ENCODE data around the gene TRAPPC8. TPM values are rescaled to one million over a fixed set of nuclear protein-coding genes. Genes with fewer than 3 reads are reported as not detected.
"Not testable (repeated sequence)": the region's sequence is repeated elsewhere in the genome, so short reads cannot be mapped to it uniquely, and the experiment has no call there.

TRAPPC8 gene
- total and polyA plus RNA-seq, 2 of the 13 experiments (the other 11 are each of a cell fraction or from before 2014, with no cell fraction given) = 34.6 to 50.8 TPM

DNA sequence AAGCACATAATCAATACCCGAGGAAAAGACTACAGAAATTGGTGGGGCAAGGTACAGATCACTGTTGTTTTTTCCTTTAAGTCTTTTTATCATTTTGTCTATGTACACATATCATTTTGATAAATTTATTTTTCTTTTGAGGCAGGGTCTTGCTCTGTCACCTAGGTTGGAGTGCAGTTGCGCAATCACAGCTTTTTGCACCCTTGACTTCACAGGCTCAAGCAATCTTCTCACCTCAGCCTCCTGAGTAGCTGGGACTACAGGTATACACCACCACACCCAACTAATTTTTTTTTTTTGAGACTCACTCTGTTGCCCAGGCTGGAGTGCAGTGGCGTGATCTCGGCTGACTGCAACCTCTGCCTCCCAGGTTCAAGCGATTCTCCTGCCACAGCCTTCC, 15.9 kb downstream of the TRAPPC8 start:
- H3K79me2 ChIP-seq (ENCODE audit: insufficient read depth, low read length); H3K27ac ChIP-seq (ENCODE audit: extremely low read length, insufficient read depth, low read length); in situ Hi-C loops (cut with HindIII; ENCODE audit: extremely low pct_ligation_motif_present, low pct_unique_long_range_greater_than_20kb); CTCF ChIA-PET (ENCODE audit: low intra/inter-chr PET ratio, low total read pairs); H3K9me3 ChIP-seq (ENCODE audit: low read length); H3K9ac ChIP-seq (ENCODE audit: insufficient read depth, low read depth, low read length); H3K27me3 ChIP-seq (ENCODE audit: control insufficient read depth in 1 of 2, insufficient read depth in 2 of 2, low read length in 2 of 2); ATAC-seq; H4K20me1 ChIP-seq (ENCODE audit: insufficient read depth, low read length); DNase-seq (ENCODE audit: low spot score); POLR2A ChIA-PET; BruUV-seq (replicated peaks); H2AFZ ChIP-seq (ENCODE audit: low read length); H3K4me3 ChIP-seq (replicated peaks in 1 of 3; ENCODE audit: insufficient read depth in 1 of 3, low read depth in 2 of 3, low read length in 3 of 3); FAIRE-seq; H3K4me2 ChIP-seq (ENCODE audit: low read depth, low read length): not testable (repeated sequence)
- WGBS (ENCODE audit: low lambda C conversion rate) = 98% methylated on average over 5 of the region's 5 CpGs
- peaks cover 17% of the 10 kb centered on the region for H3K4me1 ChIP-seq (ENCODE audit: insufficient read depth, low read length)
- H3K36me3 ChIP-seq (replicated peaks in 1 of 2; ENCODE audit: control insufficient read depth in 1 of 2, insufficient read depth in 2 of 2, low read length in 2 of 2) = peaks cover 0 to 40% of the 10 kb centered on the region in 2 experiments; a peak in 2 of 5 replicates
- intact Hi-C loops (cut with micrococcal nuclease; ENCODE audit: unreplicated experiment) = loop anchor here (5.0 kb wide), 1 partner anchor 50 kb away; no protein-coding TSS in a partner anchor
- TF ChIP-seq CEBPB (IDR thresholded peaks at IDR 0.05; ENCODE audit: borderline replicate concordance, low read depth, low read length) = peak; percentile 90
- TF ChIP-seq CEBPG (CRISPR knock-in tag; IDR thresholded peaks at IDR 0.05) = peak; percentile 75

DNA sequence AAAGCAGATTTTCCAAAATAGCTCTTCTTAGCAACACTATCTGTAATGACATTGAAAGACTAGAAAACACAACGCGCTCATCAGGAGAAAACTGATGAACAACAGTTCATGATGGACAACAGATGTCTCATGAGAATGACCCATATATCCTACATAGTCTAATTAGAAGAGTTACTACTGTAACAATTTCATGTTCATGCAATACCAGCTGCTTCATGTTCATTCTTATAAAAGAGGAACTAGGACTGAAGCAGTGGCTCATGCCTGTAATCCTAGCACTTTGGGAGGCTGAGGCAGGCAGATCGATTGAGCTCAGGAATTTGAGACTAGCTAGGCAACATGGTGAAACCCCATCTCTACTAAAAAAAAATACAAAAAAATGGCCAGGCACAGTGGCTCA, 22.7 kb downstream of the TRAPPC8 start:
- Histone ChIP-seq H3K9ac (ENCODE audit: insufficient read depth, low read depth, low read length) (no peak overlapping the region), H3K4me3 (replicated peaks in 1 of 3; ENCODE audit: insufficient read depth in 1 of 3, low read depth in 2 of 3, low read length in 3 of 3) (no peak overlapping the region), H3K27ac (ENCODE audit: extremely low read length, insufficient read depth, low read length) (no peak overlapping the region), H4K20me1 (ENCODE audit: insufficient read depth, low read length) (no peaks in the 10 kb centered on the region), H3K36me3 (replicated peaks in 1 of 2; ENCODE audit: control insufficient read depth in 1 of 2, insufficient read depth in 2 of 2, low read length in 2 of 2) (peaks cover 0 to 19% of the 10 kb centered on the region in 2 experiments; a peak in 3 of 5 replicates), H3K9me3 (ENCODE audit: low read length) (no peaks in the 10 kb centered on the region), H2AFZ (ENCODE audit: low read length) (no peak overlapping the region), H3K27me3 (ENCODE audit: control insufficient read depth in 1 of 2, insufficient read depth in 2 of 2, low read length in 2 of 2) (no peaks in the 10 kb centered on the region), H3K79me2 (ENCODE audit: insufficient read depth, low read length) (peaks cover 3% of the 10 kb centered on the region), H3K4me2 (ENCODE audit: low read depth, low read length) (no peak overlapping the region), H3K4me1 (ENCODE audit: insufficient read depth, low read length) (no peaks in the 10 kb centered on the region)
- ATAC-seq = no peak
- POLR2A ChIA-PET = no interaction called here
- no peak for DNase-seq (ENCODE audit: low spot score)
- BruUV-seq (replicated peaks) = no TSS peak
- WGBS (ENCODE audit: low lambda C conversion rate) = 91% methylated on average over 3 of the region's 3 CpGs
- intact Hi-C loops (cut with micrococcal nuclease; ENCODE audit: unreplicated experiment) = no loop called here
- TF ChIP-seq XBP1 (CRISPR knock-in tag; IDR thresholded peaks at IDR 0.05) (no peak), RORA (CRISPR knock-in tag; IDR thresholded peaks at IDR 0.05) (no peak), ELF3 (CRISPR knock-in tag; IDR thresholded peaks at IDR 0.05) (no peak), HMGA1 (CRISPR knock-in tag; conservative IDR thresholded peaks at IDR 0.05) (no peak), TBX2 (CRISPR knock-in tag; IDR thresholded peaks at IDR 0.05; ENCODE audit: borderline replicate concordance) (no peak), BCL6 (CRISPR knock-in tag; IDR thresholded peaks at IDR 0.05) (no peak)
- FAIRE-seq = no peak
- in situ Hi-C loops (cut with HindIII; ENCODE audit: extremely low pct_ligation_motif_present, low pct_unique_long_range_greater_than_20kb) = no loop called here
- CTCF ChIA-PET (ENCODE audit: low intra/inter-chr PET ratio, low total read pairs) = no interaction called here

DNA sequence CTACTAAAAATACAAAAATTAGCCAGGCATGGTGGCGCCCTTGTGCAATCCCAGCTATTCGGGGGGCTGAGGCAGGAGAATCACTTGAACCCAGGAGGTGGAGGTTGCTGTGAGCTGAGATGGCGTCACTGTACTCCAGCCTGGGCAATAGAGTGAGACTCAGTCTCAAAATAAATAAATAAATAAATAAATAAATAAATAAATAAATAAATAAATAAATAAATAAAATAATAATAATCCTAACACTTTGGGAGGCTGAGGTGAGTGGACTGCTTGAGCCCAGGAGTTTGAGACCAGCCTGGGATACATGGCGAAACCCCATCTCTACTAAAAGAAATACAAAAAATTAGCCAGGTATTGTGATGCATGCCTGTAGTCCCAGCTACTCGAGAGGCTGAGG, 23.6 kb downstream of the TRAPPC8 start:
- H2AFZ ChIP-seq (ENCODE audit: low read length); H3K4me1 ChIP-seq (ENCODE audit: insufficient read depth, low read length); CTCF ChIA-PET (ENCODE audit: low intra/inter-chr PET ratio, low total read pairs); H3K79me2 ChIP-seq (ENCODE audit: insufficient read depth, low read length); POLR2A ChIA-PET; H3K9me3 ChIP-seq (ENCODE audit: low read length); H3K4me3 ChIP-seq (replicated peaks in 1 of 3; ENCODE audit: insufficient read depth in 1 of 3, low read depth in 2 of 3, low read length in 3 of 3); H3K27ac ChIP-seq (ENCODE audit: extremely low read length, insufficient read depth, low read length); H3K27me3 ChIP-seq (ENCODE audit: control insufficient read depth in 1 of 2, insufficient read depth in 2 of 2, low read length in 2 of 2); FAIRE-seq; intact Hi-C loops (cut with micrococcal nuclease; ENCODE audit: unreplicated experiment); H3K4me2 ChIP-seq (ENCODE audit: low read depth, low read length); ATAC-seq; in situ Hi-C loops (cut with HindIII; ENCODE audit: extremely low pct_ligation_motif_present, low pct_unique_long_range_greater_than_20kb); H3K9ac ChIP-seq (ENCODE audit: insufficient read depth, low read depth, low read length); DNase-seq (ENCODE audit: low spot score); H4K20me1 ChIP-seq (ENCODE audit: insufficient read depth, low read length); BruUV-seq (replicated peaks): not testable (repeated sequence)
- WGBS (ENCODE audit: low lambda C conversion rate) = 98% methylated on average over 5 of the region's 5 CpGs
- H3K36me3 ChIP-seq (replicated peaks in 1 of 2; ENCODE audit: control insufficient read depth in 1 of 2, insufficient read depth in 2 of 2, low read length in 2 of 2) = peaks cover 0 to 17% of the 10 kb centered on the region in 2 experiments; a peak in 3 of 5 replicates
